IMR-90 (cell line): Measurements from ENCODE around the gene PTPN3. TPM values are rescaled to one million over a fixed set of nuclear protein-coding genes. Genes with fewer than 3 reads are reported as not detected.
A peak's percentile ranks its signal among the peaks of the same experiment; 100 is the strongest.

Source experiments
- ATAC-seq: fragments of 200-7000 bp; cut with Tn5 transposase; 2 replicates; pipeline ENCODE4 v1.9.1; 2020; ENCODE audit warnings: low read depth, mild to moderate bottlenecking, moderate library complexity
- BruUV-seq: library from RNA; stranded (reverse); fragments of 400-500 nt; replicated peaks from 2 replicates; lab custom pipeline; 2021; lab: Mats Ljungman, UMichigan
- CTCF ChIA-PET: fragments of 300-600 bp; formaldehyde crosslinking; extraction: SDS; loops from one replicate; lab custom pipeline; 2021; ENCODE audit warnings: antibody characterized with exemption; lab: Yijun Ruan, JAX
- POLR2A ChIA-PET: fragments of 300-600 bp; sonication (Branson Sonifier 250); formaldehyde crosslinking; loops from one replicate; lab custom pipeline; 2022; ENCODE audit warnings: antibody characterized with exemption; ENCODE audit not compliant: unreplicated experiment; lab: Charles Lee
- DNase-seq: peaks from one replicate; pipeline ENCODE4 v3.0.0; 2013
- H2AFZ ChIP-seq: replicated peaks from 2 replicates; pipeline ENCODE3; 2013; ENCODE audit warnings: low read length, mild to moderate bottlenecking; ENCODE audit not compliant: poor library complexity
- H2AK5ac ChIP-seq: 2 replicates; pipeline ENCODE4 v1.6.1; 2013; ENCODE audit warnings: low read depth, low read length, inconsistent platforms
- H2AK9ac ChIP-seq: replicated peaks from 2 replicates; pipeline ENCODE3; 2013; ENCODE audit warnings: mild to moderate bottlenecking, low read depth, low read length, moderate library complexity; ENCODE audit not compliant: poor library complexity
- H2BK120ac ChIP-seq: 2 replicates; pipeline ENCODE4 v1.6.1; 2013; ENCODE audit warnings: low read depth, low read length, inconsistent platforms
- H2BK15ac ChIP-seq: 3 replicates; pipeline ENCODE4 v1.6.1; 2013; ENCODE audit warnings: low read depth, low read length, inconsistent platforms
- H2BK20ac ChIP-seq: 2 replicates; pipeline ENCODE4 v1.6.1; 2013; ENCODE audit warnings: low read depth, mild to moderate bottlenecking, inconsistent platforms, low read length, moderate library complexity
- H2BK5ac ChIP-seq: 2 replicates; pipeline ENCODE4 v1.6.1; 2013; ENCODE audit warnings: mild to moderate bottlenecking, low read depth, low read length, inconsistent platforms; ENCODE audit not compliant: poor library complexity, severe bottlenecking
- H3K14ac ChIP-seq: replicated peaks from 2 replicates; pipeline ENCODE4 v1.6.1; 2013; ENCODE audit warnings: low read depth, low read length, inconsistent platforms
- H3K18ac ChIP-seq: 2 replicates; pipeline ENCODE4 v1.6.1; 2013; ENCODE audit warnings: low read depth, low read length, control low read depth
- H3K23ac ChIP-seq: 2 replicates; pipeline ENCODE4 v1.6.1; 2013; ENCODE audit warnings: low read depth, low read length, inconsistent platforms
- H3K27ac ChIP-seq: 2 replicates; pipeline ENCODE4 v1.5.1; 2013; ENCODE audit warnings: mild to moderate bottlenecking, control low read depth, low read length; ENCODE audit not compliant: insufficient read depth
- H3K27me3 ChIP-seq: 2 replicates; pipeline ENCODE4 v1.6.1; 2013; ENCODE audit warnings: low read length; ENCODE audit not compliant: control insufficient read depth, insufficient read depth
- H3K36me3 ChIP-seq: 2 replicates; pipeline ENCODE4 v1.6.1; 2013; ENCODE audit warnings: low read length, mixed read lengths; ENCODE audit not compliant: control insufficient read depth, insufficient read depth
- H3K4ac ChIP-seq: 2 replicates; pipeline ENCODE4 v1.6.1; 2013; ENCODE audit warnings: low read depth, low read length, inconsistent platforms
- H3K4me1 ChIP-seq: 2 replicates; pipeline ENCODE4 v1.6.1; 2013; ENCODE audit warnings: low read length, mixed read lengths; ENCODE audit not compliant: control insufficient read depth, insufficient read depth
- H3K4me2 ChIP-seq: 2 replicates; pipeline ENCODE4 v1.6.1; 2013; ENCODE audit warnings: low read depth, mild to moderate bottlenecking, control low read depth, low read length, moderate library complexity
- H3K4me3 ChIP-seq: 2 replicates; pipeline ENCODE4 v1.5.1; 2013; ENCODE audit warnings: low read depth, mild to moderate bottlenecking, control low read depth, low read length, moderate library complexity; ENCODE audit not compliant: insufficient read depth
- H3K56ac ChIP-seq: 2 replicates; pipeline ENCODE4 v1.6.1; 2013; ENCODE audit warnings: low read length, inconsistent platforms; ENCODE audit not compliant: insufficient read depth; ENCODE audit errors: extremely low read depth
- H3K79me1 ChIP-seq, 2 experiments: 2 replicates each; pipeline ENCODE4 v1.6.1; 2013; ENCODE audit warnings: low read length in 2 of 2, inconsistent platforms in 1 of 2, low read depth in 1 of 2
- H3K9ac ChIP-seq: 2 replicates; pipeline ENCODE4 v1.6.1; 2013; ENCODE audit warnings: low read depth, low read length, control low read depth
- H3K9me1 ChIP-seq: 2 replicates; pipeline ENCODE4 v1.6.1; 2013; ENCODE audit warnings: low read length, inconsistent platforms; ENCODE audit not compliant: insufficient read depth
- H3K9me3 ChIP-seq: 2 replicates; pipeline ENCODE4 v1.6.1; 2013; ENCODE audit warnings: low read length; ENCODE audit not compliant: control insufficient read depth, insufficient read depth
- H4K20me1 ChIP-seq: 2 replicates; pipeline ENCODE4 v1.6.1; 2013; ENCODE audit warnings: low read length, inconsistent platforms; ENCODE audit not compliant: insufficient read depth
- H4K5ac ChIP-seq: 2 replicates; pipeline ENCODE4 v1.6.1; 2013; ENCODE audit warnings: mild to moderate bottlenecking, low read depth, low read length, control low read depth
- H4K8ac ChIP-seq, 2 experiments: 2 replicates each; pipeline ENCODE4 v1.6.1; 2013; ENCODE audit warnings: low read depth in 2 of 2, low read length in 2 of 2, control low read depth in 1 of 2, inconsistent platforms in 1 of 2
- H4K91ac ChIP-seq: 2 replicates; pipeline ENCODE4 v1.6.1; 2013; ENCODE audit warnings: low read depth, low read length, inconsistent platforms; ENCODE audit not compliant: insufficient read depth
- BHLHE40 ChIP-seq: fragments of 150-350 bp; IDR thresholded peaks from 2 replicates; pipeline ENCODE4 v1.6.1; 2016; ENCODE audit warnings: mild to moderate bottlenecking, low read depth, low read length
- CEBPB ChIP-seq: IDR thresholded peaks from 2 replicates; pipeline ENCODE4 v1.6.1; 2012; ENCODE audit warnings: low read depth, low read length, improper control_type of control experiment
- MAFK ChIP-seq: IDR thresholded peaks from 2 replicates; pipeline ENCODE4 v1.6.1; 2012; ENCODE audit warnings: low read depth, low read length, improper control_type of control experiment
- MAZ ChIP-seq: IDR thresholded peaks from 2 replicates; pipeline ENCODE4 v1.6.1; 2012; ENCODE audit warnings: low read depth, mild to moderate bottlenecking, low read length, improper control_type of control experiment, moderate library complexity, borderline replicate concordance
- MXI1 ChIP-seq: IDR thresholded peaks from 2 replicates; pipeline ENCODE4 v1.6.1; 2012; ENCODE audit warnings: low read depth, mild to moderate bottlenecking, low read length, moderate library complexity, borderline replicate concordance
- RAD21 ChIP-seq: IDR thresholded peaks from 2 replicates; pipeline ENCODE4 v1.6.1; 2012; ENCODE audit warnings: low read length, improper control_type of control experiment
- RFX5 ChIP-seq: IDR thresholded peaks from 2 replicates; pipeline ENCODE4 v1.8.0; 2012; ENCODE audit warnings: low read depth, mild to moderate bottlenecking, low read length, moderate library complexity
- SMC3 ChIP-seq: fragments of 150-350 bp; IDR thresholded peaks from 2 replicates; pipeline ENCODE4 v1.6.1; 2016; ENCODE audit warnings: low read depth, mild to moderate bottlenecking, antibody characterized with exemption, low read length, moderate library complexity
- USF2 ChIP-seq: fragments of 150-350 bp; IDR thresholded peaks from 2 replicates; pipeline ENCODE4 v1.6.1; 2017; ENCODE audit warnings: mild to moderate bottlenecking, antibody characterized with exemption, low read length, low read depth
- WGBS, 2 experiments: methylation state at CpG; one replicate each; pipeline versions ENCODE4 v1.1.5 to v1.1.7; 2013; ENCODE audit warnings: missing lambda C conversion rate in 2 of 2; ENCODE audit not compliant: insufficient read length in 1 of 2; ENCODE audit errors: extremely low coverage in 2 of 2; 5-methylcytosine and 5-hydroxymethylcytosine counted together
- dilution Hi-C: fragments of 300-500 bp; cut with HindIII; formaldehyde crosslinking; loops from one replicate; pipeline ENCODE4 v1.14.3; 2018; ENCODE audit warnings: low sequenced_read_pairs; ENCODE audit not compliant: unreplicated experiment
- in situ Hi-C: fragments of 300-500 bp; cut with MboI; formaldehyde crosslinking; loops from 3 replicates; pipeline ENCODE4 v1.14.3; 2019; ENCODE audit warnings: low sequenced_read_pairs, inconsistent platforms, mixed read lengths
- intact Hi-C: fragments of 100-400 bp; cut with micrococcal nuclease; formaldehyde crosslinking; loops from 2 replicates; pipeline ENCODE4 v1.10.0; 2022
- polyA plus RNA-seq, 3 experiments: library from polyadenylated mRNA; depleted of rRNA; stranded (reverse); fragments of >200 nt; gene quantifications; 2 replicates each; pipeline ENCODE4 v1.2.3, GENCODE V29; 2012; ENCODE audit warnings: low replicate concordance in 1 of 3
- total RNA-seq: library from RNA; depleted of rRNA; stranded (reverse); fragments of >200 nt; gene quantifications from 2 replicates; pipeline ENCODE4 v1.2.3, GENCODE V29; 2012
- TF ChIP-seq, protein P1 (sequence below): conservative IDR thresholded peaks from 2 replicates; pipeline ENCODE4 v1.5.1; 2012; ENCODE audit warnings: mild to moderate bottlenecking, low read depth, low read length, improper control_type of control experiment
- TF ChIP-seq, protein P2 (sequence below): fragments of 150-350 bp; IDR thresholded peaks from 2 replicates; pipeline ENCODE4 v1.6.1; 2016; ENCODE audit warnings: low read depth, mild to moderate bottlenecking, low read length, moderate library complexity, borderline replicate concordance

Gene PTPN3
- total and polyA plus RNA-seq, 2 of the 4 experiments (the other 2 are of a cell fraction) = 0.72 to 0.89 TPM

- Histone ChIP-seq H4K5ac (no peak overlapping the region), H3K27me3 (peaks cover 6% of the 10 kb centered on the region; the same call in 1 of the 2 replicates), H3K14ac (no peak overlapping the region), H2BK15ac (no peak overlapping the region), H2BK120ac (no peak overlapping the region), H2BK20ac (no peak overlapping the region), H3K56ac (no peak overlapping the region), H4K20me1 (no peaks in the 10 kb centered on the region), H2AK9ac (no peak overlapping the region), H3K79me1 (no peaks in the 10 kb centered on the region), H2BK5ac (no peak overlapping the region), H2AFZ (no peak overlapping the region), H3K36me3 (no peaks in the 10 kb centered on the region), H3K4ac (no peak overlapping the region), H3K4me1 (no peaks in the 10 kb centered on the region), H3K27ac (no peak overlapping the region), H4K91ac (no peak overlapping the region), H3K18ac (no peak overlapping the region), H3K23ac (no peak overlapping the region), H3K9ac (no peak overlapping the region), H3K4me3 (no peak overlapping the region), H3K9me3 (no peaks in the 10 kb centered on the region), H2AK5ac (no peak overlapping the region), H3K9me1 (no peaks in the 10 kb centered on the region), H3K4me2 (no peak overlapping the region), H4K8ac (no peak overlapping the region)
- ATAC-seq (peak; percentile 97), DNase-seq (peak; percentile 90)
- POLR2A ChIA-PET = no interaction called here
- intact Hi-C loops = loop anchor here (5.0 kb wide), 1 partner anchor 81 kb away; no protein-coding TSS in a partner anchor
- CTCF ChIA-PET = interaction anchor here (0.5 to 1.7 kb wide), 10 partner anchors 8 to 588 kb away, joined by 3 to 10 read pairs (median 4); no protein-coding TSS in a partner anchor
- dilution Hi-C loops = no loop called here
- no TSS peak for BruUV-seq
- in situ Hi-C loops = loop anchor here (5.0 kb wide), 1 partner anchor 76 kb away; no protein-coding TSS in a partner anchor
- WGBS, 2 experiments = 0% methylated on average over 2 of the region's 4 CpGs; no CpG with 5 or more reads in 1 of the 2 experiments
- TF ChIP-seq CEBPB (peak; percentile 76), MAZ (no peak), MXI1 (no peak), BHLHE40 (no peak), USF2 (no peak), RFX5 (no peak), SMC3 (peak; percentile 78), RAD21 (peak; percentile 73), MAFK (no peak)
- TF ChIP-seq, protein P1, sequence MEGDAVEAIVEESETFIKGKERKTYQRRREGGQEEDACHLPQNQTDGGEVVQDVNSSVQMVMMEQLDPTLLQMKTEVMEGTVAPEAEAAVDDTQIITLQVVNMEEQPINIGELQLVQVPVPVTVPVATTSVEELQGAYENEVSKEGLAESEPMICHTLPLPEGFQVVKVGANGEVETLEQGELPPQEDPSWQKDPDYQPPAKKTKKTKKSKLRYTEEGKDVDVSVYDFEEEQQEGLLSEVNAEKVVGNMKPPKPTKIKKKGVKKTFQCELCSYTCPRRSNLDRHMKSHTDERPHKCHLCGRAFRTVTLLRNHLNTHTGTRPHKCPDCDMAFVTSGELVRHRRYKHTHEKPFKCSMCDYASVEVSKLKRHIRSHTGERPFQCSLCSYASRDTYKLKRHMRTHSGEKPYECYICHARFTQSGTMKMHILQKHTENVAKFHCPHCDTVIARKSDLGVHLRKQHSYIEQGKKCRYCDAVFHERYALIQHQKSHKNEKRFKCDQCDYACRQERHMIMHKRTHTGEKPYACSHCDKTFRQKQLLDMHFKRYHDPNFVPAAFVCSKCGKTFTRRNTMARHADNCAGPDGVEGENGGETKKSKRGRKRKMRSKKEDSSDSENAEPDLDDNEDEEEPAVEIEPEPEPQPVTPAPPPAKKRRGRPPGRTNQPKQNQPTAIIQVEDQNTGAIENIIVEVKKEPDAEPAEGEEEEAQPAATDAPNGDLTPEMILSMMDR = peak; percentile 89
- TF ChIP-seq, protein P2, sequence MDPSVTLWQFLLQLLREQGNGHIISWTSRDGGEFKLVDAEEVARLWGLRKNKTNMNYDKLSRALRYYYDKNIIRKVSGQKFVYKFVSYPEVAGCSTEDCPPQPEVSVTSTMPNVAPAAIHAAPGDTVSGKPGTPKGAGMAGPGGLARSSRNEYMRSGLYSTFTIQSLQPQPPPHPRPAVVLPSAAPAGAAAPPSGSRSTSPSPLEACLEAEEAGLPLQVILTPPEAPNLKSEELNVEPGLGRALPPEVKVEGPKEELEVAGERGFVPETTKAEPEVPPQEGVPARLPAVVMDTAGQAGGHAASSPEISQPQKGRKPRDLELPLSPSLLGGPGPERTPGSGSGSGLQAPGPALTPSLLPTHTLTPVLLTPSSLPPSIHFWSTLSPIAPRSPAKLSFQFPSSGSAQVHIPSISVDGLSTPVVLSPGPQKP = no peak
Observed at GRCh38 chr9:109440797-109441287, 57.3 kb downstream of the PTPN3 start.
